ENCODE measurements around the gene SPOCK3. TPM values are rescaled to one million over a fixed set of nuclear protein-coding genes. Genes with fewer than 3 reads are reported as not detected.
"Not testable (repeated sequence)": the region's sequence is repeated elsewhere in the genome, so short reads cannot be mapped to it uniquely, and the experiment has no call there.

Gene SPOCK3
- total RNA-seq, 2 experiments from 2014 or later = not detected

DNA sequence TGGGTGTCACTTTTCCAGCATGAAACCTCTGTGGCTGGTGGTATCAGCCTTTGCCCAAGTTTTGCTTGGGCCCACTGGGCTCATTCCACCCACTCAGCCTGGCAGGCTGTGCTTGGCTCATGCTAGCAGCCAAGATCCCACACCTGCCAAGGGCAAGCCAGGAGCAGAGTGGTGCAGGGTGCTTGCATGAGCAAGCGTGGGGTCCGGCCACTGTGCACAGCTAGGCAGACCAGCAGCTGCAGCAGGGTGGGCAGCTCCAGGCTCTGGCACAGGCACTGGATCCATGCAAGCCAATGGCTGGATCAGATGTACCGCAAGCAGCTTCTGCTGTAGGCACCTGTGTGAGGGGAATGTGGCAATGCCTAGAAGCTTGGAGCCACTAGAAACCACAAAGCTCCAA lies 253.9 kb downstream of the SPOCK3 start:
- Mint-ChIP-seq H3K27me3 (ENCODE audit: low read depth) (no peaks in the 10 kb centered on the region), H3K36me3 (ENCODE audit: low read depth) (no peaks in the 10 kb centered on the region), H3K27ac (no peak overlapping the region), H3K4me3 (no peak overlapping the region), H3K9me3 (peaks cover 4% of the 10 kb centered on the region), H3K4me1 (ENCODE audit: low read depth) (no peaks in the 10 kb centered on the region)
- DNase-seq = no peak
- intact Hi-C loops (cut with micrococcal nuclease) = no loop called here
- CTCF ChIA-PET = no interaction called here

- no peaks in the 10 kb centered on the region for H3K4me1 Mint-ChIP-seq (ENCODE audit: low read depth)
- no peaks in the 10 kb centered on the region for H3K36me3 Mint-ChIP-seq (ENCODE audit: low read depth)
- CTCF ChIA-PET = interaction anchor here (0.7 kb wide), 1 partner anchor 890 kb away, joined by 3 read pairs; no protein-coding TSS in a partner anchor
- H3K27me3 Mint-ChIP-seq (ENCODE audit: low read depth) = no peaks in the 10 kb centered on the region
- intact Hi-C loops (cut with micrococcal nuclease) = no loop called here
- H3K27ac Mint-ChIP-seq = no peak overlapping the region
- DNase-seq = no peak
- H3K9me3 Mint-ChIP-seq = peaks cover 6% of the 10 kb centered on the region
- H3K4me3 Mint-ChIP-seq = no peak overlapping the region
Observed at GRCh38 chr4:166977596-166977995, 256.7 kb downstream of the SPOCK3 start.

DNA sequence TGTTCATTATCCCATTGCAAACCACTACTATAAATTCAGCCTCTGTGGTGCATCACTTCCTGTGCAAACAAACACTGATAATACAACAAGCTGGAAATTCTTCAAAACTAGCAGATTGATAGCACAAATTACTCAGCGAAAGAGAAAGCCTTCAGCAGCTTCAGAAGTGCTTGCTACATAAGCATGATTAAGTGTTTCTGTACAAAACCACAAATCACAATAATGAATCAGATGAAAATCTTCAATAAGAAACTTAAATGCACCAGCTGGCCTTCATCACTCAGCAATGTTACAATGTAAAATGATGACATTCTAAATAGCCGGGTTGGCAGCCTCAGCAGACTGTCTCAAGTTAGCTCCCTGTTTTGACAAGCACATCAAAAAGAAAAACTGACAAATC lies 262.2 kb downstream of the SPOCK3 start:
- Mint-ChIP-seq H3K27ac (no peak overlapping the region), H3K27me3 (ENCODE audit: low read depth) (no peaks in the 10 kb centered on the region), H3K36me3 (ENCODE audit: low read depth) (no peaks in the 10 kb centered on the region), H3K9me3 (peaks cover 15% of the 10 kb centered on the region), H3K4me3 (no peak overlapping the region), H3K4me1 (ENCODE audit: low read depth) (no peaks in the 10 kb centered on the region)
- CTCF ChIA-PET = no interaction called here
- intact Hi-C loops (cut with micrococcal nuclease) = no loop called here
- no peak for DNase-seq

- H3K4me1 Mint-ChIP-seq (ENCODE audit: low read depth); DNase-seq; H3K27me3 Mint-ChIP-seq (ENCODE audit: low read depth); H3K36me3 Mint-ChIP-seq (ENCODE audit: low read depth); CTCF ChIA-PET; H3K27ac Mint-ChIP-seq; intact Hi-C loops (cut with micrococcal nuclease); H3K4me3 Mint-ChIP-seq: not testable (repeated sequence)
- H3K9me3 Mint-ChIP-seq = peaks cover 14% of the 10 kb centered on the region
Observed at GRCh38 chr4:166968219-166968618, 266.1 kb downstream of the SPOCK3 start.

DNA sequence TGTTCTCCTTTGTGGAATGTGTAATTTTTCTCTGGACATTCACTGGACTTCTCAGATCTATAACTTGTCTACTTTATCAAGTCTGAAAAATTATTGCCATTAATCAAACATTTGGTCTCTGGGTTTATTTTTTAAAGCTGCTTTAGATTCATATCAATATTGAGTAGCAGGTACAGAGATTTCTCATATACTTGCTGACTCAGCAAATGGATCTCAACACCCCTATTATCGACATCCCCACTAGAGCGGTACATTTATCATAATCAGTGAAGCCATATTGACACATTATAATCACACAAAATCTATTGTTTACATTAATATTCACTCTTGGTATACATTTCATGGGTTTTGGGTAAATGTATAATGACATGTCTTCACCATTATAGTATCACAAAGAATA lies 268.7 kb downstream of the SPOCK3 start:
- DNase-seq = no peak
- H3K9me3 Mint-ChIP-seq = peaks cover 11% of the 10 kb centered on the region
- no peak overlapping the region for H3K4me3 Mint-ChIP-seq
- H3K27ac Mint-ChIP-seq = no peak overlapping the region
- CTCF ChIA-PET = no interaction called here
- H3K27me3 Mint-ChIP-seq (ENCODE audit: low read depth) = no peaks in the 10 kb centered on the region
- H3K36me3 Mint-ChIP-seq (ENCODE audit: low read depth) = no peaks in the 10 kb centered on the region
- no peaks in the 10 kb centered on the region for H3K4me1 Mint-ChIP-seq (ENCODE audit: low read depth)
- intact Hi-C loops (cut with micrococcal nuclease) = no loop called here

- no peak overlapping the region for H3K27ac Mint-ChIP-seq
- no peaks in the 10 kb centered on the region for H3K4me1 Mint-ChIP-seq (ENCODE audit: low read depth)
- H3K27me3 Mint-ChIP-seq (ENCODE audit: low read depth) = no peaks in the 10 kb centered on the region
- CTCF ChIA-PET = no interaction called here
- H3K4me3 Mint-ChIP-seq = no peak overlapping the region
- no peak for DNase-seq
- H3K36me3 Mint-ChIP-seq (ENCODE audit: low read depth) = no peaks in the 10 kb centered on the region
- intact Hi-C loops (cut with micrococcal nuclease) = no loop called here
- H3K9me3 Mint-ChIP-seq = peaks cover 18% of the 10 kb centered on the region
Observed at GRCh38 chr4:166957451-166957850, 276.8 kb downstream of the SPOCK3 start.

- no peak for DNase-seq
- Mint-ChIP-seq H3K36me3 (ENCODE audit: low read depth) (no peaks in the 10 kb centered on the region), H3K27me3 (ENCODE audit: low read depth) (no peaks in the 10 kb centered on the region), H3K4me3 (no peak overlapping the region), H3K9me3 (peaks cover 19% of the 10 kb centered on the region), H3K27ac (no peak overlapping the region), H3K4me1 (ENCODE audit: low read depth) (no peaks in the 10 kb centered on the region)
- intact Hi-C loops (cut with micrococcal nuclease) = no loop called here
- CTCF ChIA-PET = no interaction called here
Observed at GRCh38 chr4:166956484-166956883, 277.8 kb downstream of the SPOCK3 start.

DNA sequence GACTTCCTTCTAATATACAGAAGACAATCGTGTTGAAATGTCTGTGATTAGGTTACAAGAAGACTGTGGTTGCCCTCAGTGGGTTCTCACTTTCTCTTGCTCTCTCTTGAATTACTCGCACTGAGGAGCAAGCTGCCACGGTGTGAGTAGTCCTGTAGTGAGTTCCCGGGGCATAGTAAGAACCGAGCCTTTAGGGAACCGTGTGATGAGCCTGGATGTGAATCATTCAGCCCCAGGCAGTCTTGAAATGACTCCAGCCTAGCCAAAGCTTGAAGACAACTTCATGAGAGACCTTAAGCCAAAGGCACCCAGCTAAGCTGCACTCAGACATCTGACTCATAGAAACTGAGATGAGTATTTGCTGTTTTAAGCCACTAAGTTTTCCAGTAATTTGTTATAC lies 292.7 kb downstream of the SPOCK3 start:
- Mint-ChIP-seq H3K4me1 (ENCODE audit: low read depth) (no peaks in the 10 kb centered on the region), H3K9me3 (no peaks in the 10 kb centered on the region), H3K27me3 (ENCODE audit: low read depth) (no peaks in the 10 kb centered on the region), H3K4me3 (no peak overlapping the region), H3K36me3 (ENCODE audit: low read depth) (no peaks in the 10 kb centered on the region), H3K27ac (no peak overlapping the region)
- peak; percentile 7 for DNase-seq
- CTCF ChIA-PET = no interaction called here
- intact Hi-C loops (cut with micrococcal nuclease) = no loop called here

DNA sequence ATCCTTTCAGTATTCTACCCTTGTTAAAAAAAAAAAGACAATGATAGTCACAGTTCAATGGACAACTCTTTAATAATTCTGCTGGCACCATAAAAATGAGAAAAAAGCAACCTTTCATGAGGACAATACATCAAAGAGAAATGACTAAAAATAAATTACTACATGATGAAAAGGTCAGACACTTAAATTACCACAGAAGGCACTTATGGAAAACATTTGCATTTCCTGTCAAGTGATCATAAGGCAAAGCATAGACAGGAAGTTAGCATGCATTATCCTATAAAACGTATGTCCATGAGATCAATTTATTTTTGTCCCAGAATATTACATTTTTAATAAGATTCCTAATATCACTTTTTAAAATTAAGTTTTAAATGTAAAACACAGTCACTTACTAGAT lies 303.8 kb downstream of the SPOCK3 start:
- Mint-ChIP-seq H3K4me3 (no peak overlapping the region), H3K9me3 (peaks cover 7% of the 10 kb centered on the region), H3K4me1 (ENCODE audit: low read depth) (no peaks in the 10 kb centered on the region), H3K36me3 (ENCODE audit: low read depth) (no peaks in the 10 kb centered on the region), H3K27me3 (ENCODE audit: low read depth) (no peaks in the 10 kb centered on the region), H3K27ac (no peak overlapping the region)
- no peak for DNase-seq
- CTCF ChIA-PET = no interaction called here
- intact Hi-C loops (cut with micrococcal nuclease) = no loop called here

DNA sequence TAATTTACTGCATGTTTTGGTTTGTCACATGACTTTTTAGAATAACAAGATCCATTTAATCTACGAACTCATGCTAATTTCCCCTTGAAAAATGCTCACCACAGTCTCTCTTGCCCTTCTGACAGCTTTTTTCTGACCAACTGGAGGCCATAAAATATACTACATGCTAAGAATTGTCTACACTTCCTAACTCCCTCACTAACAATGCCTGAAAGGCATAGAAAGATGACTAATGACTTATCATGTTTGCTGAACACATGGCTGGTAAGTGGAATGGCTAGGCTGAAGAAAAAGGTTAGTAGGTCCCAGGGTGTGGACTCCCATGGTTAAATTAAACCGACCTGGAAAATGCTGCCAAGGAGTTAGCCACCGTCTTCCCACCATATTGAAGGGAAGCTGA lies 309.9 kb downstream of the SPOCK3 start:
- Mint-ChIP-seq H3K9me3 (peaks cover 7% of the 10 kb centered on the region), H3K4me3 (no peak overlapping the region), H3K36me3 (ENCODE audit: low read depth) (no peaks in the 10 kb centered on the region), H3K27me3 (ENCODE audit: low read depth) (no peaks in the 10 kb centered on the region), H3K4me1 (ENCODE audit: low read depth) (no peaks in the 10 kb centered on the region), H3K27ac (no peak overlapping the region)
- intact Hi-C loops (cut with micrococcal nuclease) = no loop called here
- CTCF ChIA-PET = no interaction called here
- DNase-seq = no peak

- Mint-ChIP-seq H3K4me1 (ENCODE audit: low read depth) (no peaks in the 10 kb centered on the region), H3K4me3 (no peak overlapping the region), H3K36me3 (ENCODE audit: low read depth) (no peaks in the 10 kb centered on the region), H3K27ac (no peak overlapping the region), H3K27me3 (ENCODE audit: low read depth) (no peaks in the 10 kb centered on the region), H3K9me3 (peaks cover 5% of the 10 kb centered on the region)
- DNase-seq = no peak
- CTCF ChIA-PET = no interaction called here
- intact Hi-C loops (cut with micrococcal nuclease) = no loop called here
Observed at GRCh38 chr4:166913926-166914325, 320.4 kb downstream of the SPOCK3 start.

- no peak overlapping the region for H3K27ac Mint-ChIP-seq
- no peaks in the 10 kb centered on the region for H3K9me3 Mint-ChIP-seq
- CTCF ChIA-PET = no interaction called here
- no peak overlapping the region for H3K4me3 Mint-ChIP-seq
- intact Hi-C loops (cut with micrococcal nuclease) = no loop called here
- no peak for DNase-seq
- H3K27me3 Mint-ChIP-seq (ENCODE audit: low read depth) = no peaks in the 10 kb centered on the region
- H3K36me3 Mint-ChIP-seq (ENCODE audit: low read depth) = no peaks in the 10 kb centered on the region
- no peaks in the 10 kb centered on the region for H3K4me1 Mint-ChIP-seq (ENCODE audit: low read depth)
Observed at GRCh38 chr4:166903408-166903807, 330.9 kb downstream of the SPOCK3 start.

GRCh38 chr4:166902941-166903340 lies 331.4 kb downstream of the SPOCK3 start:
- no peak for DNase-seq
- Mint-ChIP-seq H3K36me3 (ENCODE audit: low read depth) (no peaks in the 10 kb centered on the region), H3K4me1 (ENCODE audit: low read depth) (no peaks in the 10 kb centered on the region), H3K27ac (no peak overlapping the region), H3K4me3 (no peak overlapping the region), H3K27me3 (ENCODE audit: low read depth) (no peaks in the 10 kb centered on the region), H3K9me3 (no peaks in the 10 kb centered on the region)
- CTCF ChIA-PET = no interaction called here
- intact Hi-C loops (cut with micrococcal nuclease) = no loop called here

GRCh38 chr4:166896254-166896653 lies 338.0 kb downstream of the SPOCK3 start:
- H3K27me3 Mint-ChIP-seq (ENCODE audit: low read depth) = no peaks in the 10 kb centered on the region
- H3K36me3 Mint-ChIP-seq (ENCODE audit: low read depth) = no peaks in the 10 kb centered on the region
- intact Hi-C loops (cut with micrococcal nuclease) = no loop called here
- DNase-seq = no peak
- H3K27ac Mint-ChIP-seq = no peak overlapping the region
- CTCF ChIA-PET = no interaction called here
- H3K4me1 Mint-ChIP-seq (ENCODE audit: low read depth) = no peaks in the 10 kb centered on the region
- H3K4me3 Mint-ChIP-seq = no peak overlapping the region
- no peaks in the 10 kb centered on the region for H3K9me3 Mint-ChIP-seq

Measured in activated naive CD4-positive, alpha-beta T cell treated with anti-CD3 and anti-CD28 coated beads for 36 hours (primary cell).